GM18909 (cell line): Measurements from ENCODE around the gene SV2C.
A peak's percentile ranks its signal among the peaks of the same experiment; 100 is the strongest.
"Not testable (repeated sequence)": the region's sequence is repeated elsewhere in the genome, so short reads cannot be mapped to it uniquely, and the experiment has no call there.

ENCODE experiments used
- ATAC-seq: cut with Tn5 transposase; IDR thresholded peaks from one replicate; pipeline ENCODE4 v1.9.1; 2021; ENCODE audit warnings: mild to moderate bottlenecking; ENCODE audit not compliant: unreplicated experiment, poor library complexity

Gene SV2C

DNA sequence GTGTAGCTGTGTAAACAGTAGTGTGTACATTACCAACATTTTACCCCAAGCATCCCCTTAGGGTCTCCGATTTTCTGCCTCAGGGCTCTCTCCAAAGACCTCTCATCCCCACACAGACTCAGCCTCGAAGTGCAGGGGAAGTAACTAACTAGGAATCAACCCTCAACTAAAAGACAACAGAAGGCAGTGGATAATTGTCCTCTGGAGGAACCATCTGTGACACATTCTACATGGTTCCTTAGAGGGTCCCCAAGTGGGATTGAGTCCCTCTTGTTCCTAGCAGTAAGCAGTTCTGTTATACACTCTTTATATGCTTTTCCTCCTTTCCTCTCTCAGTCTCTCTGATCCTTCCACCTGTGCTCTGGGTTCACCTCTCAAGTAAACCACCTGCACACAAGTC, 157.2 kb downstream of the SV2C start:
- ATAC-seq = no peak

DNA sequence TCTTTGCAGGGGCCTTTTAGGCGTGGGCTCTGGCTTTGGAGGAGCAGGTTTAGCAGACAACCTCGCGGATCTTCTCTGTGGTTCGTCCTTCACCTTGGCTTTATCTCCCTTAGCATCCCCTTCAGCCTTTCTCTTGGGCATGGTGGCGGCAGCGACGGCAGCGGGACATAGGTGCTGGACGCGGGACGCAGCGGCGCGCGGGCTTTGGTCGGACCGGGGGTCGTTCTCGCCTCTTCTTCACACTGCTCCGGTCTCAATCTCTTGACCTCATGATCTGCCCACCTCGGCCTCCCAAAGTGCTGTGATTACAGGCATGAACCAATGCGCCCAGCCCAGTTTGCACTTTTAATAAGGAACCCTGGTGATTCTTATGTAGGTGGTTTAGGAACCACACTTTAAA, 159.0 kb downstream of the SV2C start:
- ATAC-seq = not testable (repeated sequence)

GRCh38 chr5:76245590-76245989, 162.4 kb downstream of the SV2C start:
- no peak for ATAC-seq

- ATAC-seq = no peak
Measured at GRCh38 chr5:76249621-76250020, 166.4 kb downstream of the SV2C start.

DNA sequence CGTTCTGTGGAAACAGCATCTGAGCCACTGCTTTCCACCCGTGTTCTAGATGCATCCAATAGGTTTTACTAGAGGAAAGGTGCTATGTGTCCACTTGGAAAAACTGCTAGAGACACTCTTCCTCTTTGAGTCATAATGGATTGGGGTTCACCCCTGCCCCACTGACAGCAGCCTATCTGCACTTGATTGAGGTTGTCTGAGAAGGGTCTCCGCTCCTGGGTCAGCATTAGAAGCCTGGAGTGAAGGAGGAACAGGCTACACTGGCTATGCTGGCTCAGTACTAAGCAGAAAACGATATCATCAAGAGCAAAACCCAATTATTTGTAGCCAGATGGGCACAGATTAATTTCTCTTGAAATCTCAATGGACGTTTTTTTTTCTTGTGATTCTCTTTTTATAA, 167.3 kb downstream of the SV2C start:
- ATAC-seq = no peak

- ATAC-seq = no peak
Measured at GRCh38 chr5:76251656-76252055, 168.5 kb downstream of the SV2C start.

DNA sequence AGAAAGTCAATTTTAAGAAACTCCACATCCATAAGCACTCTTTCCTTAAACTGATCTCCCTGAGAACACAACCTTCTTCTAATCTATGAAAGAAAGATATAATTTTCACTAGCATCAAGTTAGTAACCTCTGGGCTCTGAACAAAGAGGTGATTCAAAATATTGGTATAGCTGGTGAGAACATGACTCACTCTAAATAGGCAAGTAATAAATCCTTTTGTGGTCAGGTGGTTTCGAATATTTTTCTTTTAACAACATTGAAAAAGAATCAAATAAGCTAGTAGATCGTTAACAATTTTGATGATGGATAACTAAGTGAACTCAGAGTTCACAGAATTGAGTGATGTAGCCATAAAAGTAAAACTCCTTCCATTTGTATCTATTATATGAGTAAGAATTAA, 169.3 kb downstream of the SV2C start:
- ATAC-seq = no peak

DNA sequence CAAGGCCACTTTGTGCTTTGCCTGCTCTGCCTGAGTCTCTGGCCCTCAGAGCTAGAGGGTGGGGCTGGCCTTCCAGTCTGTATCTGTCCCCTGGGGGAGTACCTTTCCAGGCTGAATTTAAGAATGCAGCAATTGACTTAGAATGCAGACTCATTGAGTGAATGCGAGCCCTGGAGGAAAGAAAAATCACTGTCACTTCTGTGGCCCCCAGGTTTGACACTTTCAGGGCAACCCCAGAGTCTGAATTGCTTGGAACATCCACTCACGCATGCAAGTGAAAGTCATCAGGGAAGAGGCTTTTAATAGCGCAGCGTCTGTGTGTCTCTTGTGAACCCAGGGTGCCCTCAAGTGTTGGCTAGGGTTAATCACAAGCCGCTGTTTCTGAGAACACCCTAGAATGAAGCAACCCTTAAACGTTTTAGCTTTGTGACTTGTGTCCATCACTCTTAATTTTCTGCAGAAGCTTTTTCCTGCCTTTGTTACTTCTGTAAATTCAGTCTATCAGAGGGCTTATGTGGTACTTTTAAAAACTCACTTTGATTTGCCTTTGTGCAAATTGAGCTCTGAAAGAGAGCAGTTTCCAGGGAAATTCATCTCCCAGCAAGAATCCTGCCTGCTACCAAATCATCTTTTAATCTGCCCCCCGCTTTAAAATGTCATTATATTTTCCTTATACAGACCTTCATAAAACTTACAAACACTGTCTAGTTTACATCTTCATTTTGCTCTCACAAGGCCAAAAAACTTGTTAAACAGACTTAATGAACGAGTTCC, 173.1 kb downstream of the SV2C start:
- peak; percentile 74 for ATAC-seq

DNA sequence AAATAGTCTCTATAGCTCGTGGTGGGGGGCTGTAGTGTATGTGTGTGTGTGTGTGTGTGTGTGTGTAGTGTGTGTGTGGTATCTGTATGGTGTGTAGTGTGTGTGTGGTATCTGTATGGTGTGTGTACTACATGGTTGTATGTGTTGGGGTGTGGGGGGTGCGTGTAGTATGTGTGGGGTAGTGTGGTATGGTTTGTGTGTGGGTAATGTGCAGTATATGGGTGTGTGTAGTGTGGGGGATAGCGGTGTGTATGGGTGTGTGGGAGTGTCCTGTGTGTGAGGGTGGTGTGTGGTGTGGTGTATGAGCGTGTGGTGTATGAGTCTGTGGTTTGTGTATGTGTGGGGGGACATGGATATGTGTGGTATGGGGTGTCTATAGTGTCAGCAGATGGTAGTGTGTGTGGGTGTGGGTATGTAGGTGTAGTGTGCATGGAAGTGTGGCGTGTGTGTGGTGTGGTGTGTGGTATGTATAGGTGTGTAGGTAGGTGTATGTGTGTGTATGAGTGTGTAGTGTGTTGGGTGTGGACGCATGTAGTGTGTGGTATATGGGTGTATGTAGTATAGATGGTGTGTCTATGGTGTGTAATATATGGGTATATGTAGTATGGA, 174.1 kb downstream of the SV2C start:
- no peak for ATAC-seq

DNA sequence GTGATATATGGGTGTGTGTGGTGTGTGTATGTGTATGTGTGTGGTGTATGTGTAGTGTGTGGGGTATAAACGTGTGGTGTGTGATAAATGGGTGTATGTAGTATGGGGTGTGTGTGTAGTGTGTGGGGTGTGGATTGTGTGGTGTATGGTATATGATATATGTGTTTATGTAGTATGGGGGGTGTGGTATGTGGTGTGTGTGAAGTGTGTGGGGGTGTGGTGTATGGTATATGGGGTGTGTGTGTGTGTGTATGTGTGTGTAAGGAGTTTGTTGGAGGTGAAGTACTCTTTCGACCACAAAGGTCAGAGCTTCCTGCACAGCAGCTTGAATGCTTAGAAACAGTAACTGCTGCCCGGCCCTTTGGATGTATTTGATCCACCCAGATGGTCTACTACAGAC, 174.7 kb downstream of the SV2C start:
- no peak for ATAC-seq

DNA sequence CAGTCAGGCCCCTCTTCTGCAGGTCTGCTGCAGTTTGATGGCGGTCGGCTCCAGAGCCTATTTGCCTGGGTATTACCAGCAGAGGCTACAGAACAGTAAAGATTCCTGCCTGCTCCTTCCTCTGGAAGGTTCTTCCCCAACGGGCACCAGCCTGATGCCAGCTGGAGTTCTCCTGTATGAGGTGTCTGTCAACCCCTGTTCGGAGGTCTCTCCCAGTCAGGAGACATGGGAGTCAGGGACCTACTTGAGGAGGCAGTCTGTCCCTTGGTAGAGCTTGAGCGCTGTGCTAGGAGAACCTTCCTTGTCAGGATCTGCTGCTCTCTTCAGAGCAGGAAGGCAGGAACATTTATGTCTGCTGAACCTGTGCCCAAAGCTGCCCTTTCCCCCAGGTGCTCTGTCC, 181.5 kb downstream of the SV2C start:
- ATAC-seq = no peak

GRCh38 chr5:76269259-76269931, 186.2 kb downstream of the SV2C start:
- no peak for ATAC-seq

DNA sequence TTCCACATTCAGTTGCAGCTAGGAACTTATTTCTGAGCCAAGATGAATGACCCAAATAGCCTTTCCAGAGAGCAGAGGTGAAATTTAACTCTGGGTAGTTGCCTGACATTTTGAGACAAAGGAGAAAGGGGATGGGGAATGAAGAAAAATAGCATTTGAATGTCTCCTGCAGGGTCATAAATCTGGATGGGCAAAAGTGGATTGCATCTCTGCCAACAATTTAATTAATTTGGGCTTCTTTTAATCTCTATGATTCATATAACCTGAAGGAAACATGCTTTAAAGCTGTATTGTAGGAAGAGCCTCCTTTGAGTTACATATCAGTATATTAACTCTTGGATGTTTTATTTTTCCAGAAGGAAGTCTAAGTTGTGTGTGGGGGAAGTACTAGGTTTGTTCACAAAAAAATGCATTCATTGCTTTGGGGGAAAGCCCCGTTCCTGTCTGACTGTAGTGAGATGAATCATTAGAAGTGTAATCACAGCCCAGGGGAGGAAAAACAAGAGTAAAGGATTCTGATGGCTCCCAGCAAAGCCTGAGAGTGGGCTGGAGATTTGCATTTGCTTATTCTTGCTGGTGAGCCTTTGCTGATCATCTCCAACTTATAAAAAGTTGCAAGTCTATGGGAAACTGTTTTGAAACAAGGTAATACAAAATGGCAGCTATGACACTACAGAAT, 186.9 kb downstream of the SV2C start:
- no peak for ATAC-seq

- no peak for ATAC-seq
Measured at GRCh38 chr5:76271836-76272235, 188.7 kb downstream of the SV2C start.

DNA sequence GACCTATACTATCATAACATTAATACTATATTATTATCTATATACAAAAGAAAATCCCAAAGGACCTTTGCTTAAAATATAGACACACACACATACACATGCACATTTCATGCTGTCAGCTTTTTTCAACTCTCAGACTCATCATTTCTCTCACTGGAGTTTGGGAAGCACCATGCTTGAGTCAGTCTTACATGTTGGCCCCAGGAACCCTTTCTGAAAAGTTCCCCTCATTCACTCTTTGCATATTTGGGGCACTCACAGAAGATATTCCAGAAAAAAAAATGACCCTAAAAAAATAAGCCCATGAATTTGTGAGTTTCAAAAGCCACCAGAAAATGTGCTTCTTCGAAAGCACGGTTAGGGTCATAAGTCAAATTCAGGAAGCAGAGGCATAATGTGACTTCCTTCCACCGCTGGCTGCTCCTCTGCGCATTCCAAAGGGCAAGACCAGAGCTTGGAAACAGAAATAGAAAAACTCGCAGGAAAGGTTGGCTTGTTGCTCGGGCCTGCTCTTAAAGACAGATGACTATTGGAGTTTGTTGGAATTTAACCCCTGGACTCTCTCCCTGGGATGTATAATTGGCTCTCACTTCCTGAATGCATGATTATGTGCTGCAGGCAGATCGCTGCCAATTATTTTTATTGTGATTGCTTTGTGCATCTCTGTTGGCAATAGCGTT, 190.2 kb downstream of the SV2C start:
- no peak for ATAC-seq

DNA sequence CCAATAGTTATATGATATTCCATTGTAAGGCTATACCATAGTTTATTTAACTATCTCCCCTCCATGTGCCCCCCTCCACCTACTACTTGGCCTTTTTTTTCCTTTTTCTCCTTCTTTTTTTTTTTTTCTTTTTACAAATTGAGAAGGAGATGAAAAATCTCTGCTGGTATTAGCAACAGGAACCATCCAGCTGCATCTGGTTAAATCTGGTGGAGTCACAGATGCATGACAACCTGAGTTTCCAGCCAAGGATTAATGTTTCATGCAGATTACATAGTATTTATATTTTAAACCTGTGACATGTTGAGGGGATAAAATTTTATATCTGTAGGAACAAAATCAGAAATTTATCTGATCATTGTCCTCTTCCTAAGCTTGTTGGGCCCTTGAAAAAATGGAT, 191.4 kb downstream of the SV2C start:
- no peak for ATAC-seq

- ATAC-seq = no peak
Measured at GRCh38 chr5:76277736-76278135, 194.6 kb downstream of the SV2C start.

GRCh38 chr5:76278261-76278789, 195.1 kb downstream of the SV2C start:
- no peak for ATAC-seq

GRCh38 chr5:76280494-76280893, 197.3 kb downstream of the SV2C start:
- no peak for ATAC-seq

DNA sequence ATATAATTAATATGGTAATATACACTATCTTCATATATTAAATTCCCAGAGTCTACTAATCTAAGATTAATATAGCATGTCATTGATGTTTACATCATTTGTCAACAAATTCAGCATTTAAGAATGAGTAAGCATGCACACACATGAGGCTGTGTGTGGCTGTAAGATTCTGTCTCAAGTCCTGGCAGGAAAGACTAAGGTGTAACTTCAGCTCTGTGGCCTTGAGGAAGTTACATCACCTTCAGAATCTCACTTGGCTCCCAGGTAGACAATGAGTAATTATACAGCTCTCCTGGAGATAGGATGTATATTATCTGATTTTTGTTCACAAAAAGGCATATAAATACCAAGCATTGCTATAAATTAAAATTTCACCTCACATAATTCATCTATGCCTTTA, 200.5 kb downstream of the SV2C start:
- ATAC-seq = no peak
